HG03175 (cell line): Measurements from ENCODE around the gene CD209.
"Not testable (repeated sequence)": the region's sequence is repeated elsewhere in the genome, so short reads cannot be mapped to it uniquely, and the experiment has no call there.

Source experiments
- ATAC-seq: cut with Tn5 transposase; IDR thresholded peaks from one replicate; pipeline ENCODE4 v1.9.1; 2021; ENCODE audit warnings: mild to moderate bottlenecking, moderate library complexity; ENCODE audit not compliant: unreplicated experiment

Gene CD209, protein sequence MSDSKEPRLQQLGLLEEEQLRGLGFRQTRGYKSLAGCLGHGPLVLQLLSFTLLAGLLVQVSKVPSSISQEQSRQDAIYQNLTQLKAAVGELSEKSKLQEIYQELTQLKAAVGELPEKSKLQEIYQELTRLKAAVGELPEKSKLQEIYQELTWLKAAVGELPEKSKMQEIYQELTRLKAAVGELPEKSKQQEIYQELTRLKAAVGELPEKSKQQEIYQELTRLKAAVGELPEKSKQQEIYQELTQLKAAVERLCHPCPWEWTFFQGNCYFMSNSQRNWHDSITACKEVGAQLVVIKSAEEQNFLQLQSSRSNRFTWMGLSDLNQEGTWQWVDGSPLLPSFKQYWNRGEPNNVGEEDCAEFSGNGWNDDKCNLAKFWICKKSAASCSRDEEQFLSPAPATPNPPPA

DNA sequence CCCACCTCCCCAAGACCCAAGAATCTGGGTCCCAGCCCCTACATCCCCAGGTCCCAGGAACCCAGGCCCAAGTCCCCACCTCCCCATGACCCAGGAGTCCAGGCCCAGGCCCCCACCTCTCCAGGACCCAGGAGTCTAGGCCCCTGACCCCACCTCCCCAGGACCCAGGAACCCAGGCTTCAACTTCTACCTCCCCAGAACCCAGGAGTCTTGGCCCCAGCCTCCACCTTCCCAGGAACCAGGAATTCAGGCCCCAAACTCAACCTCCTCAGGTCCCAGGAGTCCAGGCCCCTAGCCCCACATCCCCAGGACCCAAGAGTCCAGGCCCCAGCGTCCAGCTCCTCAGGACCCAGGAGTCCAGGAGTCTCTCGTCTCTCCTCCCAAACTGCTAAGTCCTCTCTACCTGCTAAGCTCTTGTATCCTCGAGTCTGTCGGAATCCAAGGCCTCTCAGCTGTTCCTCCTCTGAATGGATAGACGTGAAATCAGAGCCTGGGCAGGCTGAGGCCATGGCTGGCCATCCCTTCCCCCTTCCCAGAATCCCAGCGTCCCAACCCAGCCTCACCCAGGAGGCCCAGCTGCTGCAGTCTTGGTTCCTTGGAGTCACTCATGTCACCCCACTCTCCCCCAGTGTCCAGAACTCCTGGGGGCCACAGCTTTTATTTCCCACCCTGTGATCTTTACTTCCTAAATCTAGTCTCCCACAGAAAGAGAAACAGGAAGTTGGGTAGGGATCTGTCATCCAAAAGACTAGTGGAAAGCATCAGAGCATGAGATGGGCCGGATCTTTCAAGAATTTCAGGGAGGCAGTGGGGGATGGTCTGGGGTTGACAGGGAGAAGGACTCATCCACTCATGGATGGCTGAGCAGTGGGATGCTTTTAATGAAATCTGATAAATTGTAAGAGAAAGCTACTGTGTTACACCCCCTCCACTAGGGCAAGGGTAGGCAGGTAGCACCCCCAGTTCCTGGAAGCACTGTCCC, at the start of gene CD209:
Gene CD209, minus strand, starts transcription at position 632 of the 982 bp plus-strand sequence. Its CDS starts 23 bp downstream, at position 609.
- ATAC-seq: no peak

DNA sequence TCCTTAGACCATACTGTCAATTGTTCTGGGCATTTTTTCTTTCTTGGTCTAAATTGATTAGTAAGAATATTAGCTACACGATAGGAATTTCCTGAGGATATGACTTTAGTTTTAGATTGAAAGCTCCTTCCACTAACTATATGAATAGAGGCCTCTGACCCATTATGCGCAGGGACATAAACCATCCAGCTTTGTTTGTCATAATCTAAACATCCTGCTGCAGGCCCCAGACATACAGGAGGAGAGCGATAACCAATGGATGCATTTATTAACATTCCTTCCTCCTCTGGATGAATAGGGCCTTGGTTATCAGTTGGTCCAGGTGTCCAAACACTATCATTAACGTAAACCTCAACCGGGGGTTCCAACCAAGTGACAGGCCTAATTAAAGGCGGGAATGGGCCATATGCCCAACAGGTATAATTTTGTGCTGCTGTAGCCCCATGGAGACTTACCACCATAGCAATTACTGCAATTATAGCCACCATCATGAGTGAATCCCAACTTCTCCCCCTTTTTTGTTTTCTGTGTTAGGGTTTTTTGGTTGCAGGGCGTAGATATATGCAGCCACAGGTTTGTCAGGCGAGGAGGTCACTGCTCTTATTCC, 48.3 kb upstream of the CD209 start:
- ATAC-seq: no peak

DNA sequence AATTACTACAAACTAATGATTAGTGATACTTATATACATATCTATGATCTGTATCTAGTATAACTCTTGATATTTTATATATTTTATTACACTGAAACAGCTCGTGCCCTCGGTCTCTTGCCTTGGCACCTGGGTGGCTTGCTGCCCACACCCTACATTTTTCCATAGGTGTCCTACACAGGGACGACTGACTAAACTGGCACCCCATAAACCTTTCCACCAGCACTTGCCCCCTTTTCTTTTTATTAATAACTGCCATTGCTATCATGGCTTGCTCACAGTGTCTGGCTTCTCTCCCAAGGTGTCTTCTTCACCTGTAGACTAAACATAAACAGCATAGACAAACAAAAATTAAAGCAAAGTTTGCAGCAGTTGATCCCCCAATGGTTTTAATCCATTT, 46.2 kb upstream of the CD209 start:
- no peak for ATAC-seq

DNA sequence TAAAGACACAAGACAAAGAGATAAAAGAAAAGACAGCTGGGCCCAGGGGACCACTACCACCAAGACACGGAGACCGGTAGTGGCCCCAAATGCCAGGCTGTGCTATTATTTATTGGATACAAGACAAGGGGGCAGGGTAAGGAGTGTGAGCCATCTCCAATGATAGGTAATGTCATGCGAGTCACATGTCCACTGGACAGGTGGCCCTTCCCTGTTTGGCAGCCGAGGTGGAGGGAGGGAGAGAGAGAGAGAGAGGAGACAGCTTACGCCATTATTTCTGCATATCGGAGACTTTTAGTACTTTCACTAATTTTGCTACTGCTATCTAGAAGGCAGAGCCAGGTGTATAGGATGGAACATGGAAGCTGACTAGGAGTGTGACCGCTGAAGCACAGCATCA, 45.4 kb upstream of the CD209 start:
- ATAC-seq: not testable (repeated sequence)

DNA sequence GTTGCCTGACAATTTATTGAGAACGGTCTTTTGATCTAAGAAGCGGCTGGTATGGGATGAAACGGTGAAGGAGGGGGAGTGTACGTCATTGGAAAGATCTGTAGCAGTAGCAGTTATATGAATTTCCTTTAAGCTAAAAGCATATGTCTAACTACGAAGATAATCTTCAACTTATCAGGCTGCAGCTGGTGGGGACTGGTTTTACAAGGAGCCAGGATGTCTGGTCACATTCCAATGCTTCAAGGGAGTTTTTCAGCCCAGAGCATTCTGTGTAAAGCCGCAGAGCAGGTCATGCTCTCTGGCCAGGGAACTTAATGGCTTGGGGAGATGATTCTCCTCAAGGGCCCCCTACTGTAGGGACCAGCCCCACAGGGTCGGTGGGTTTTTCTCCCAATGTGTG, 44.9 kb upstream of the CD209 start:
- no peak for ATAC-seq

DNA sequence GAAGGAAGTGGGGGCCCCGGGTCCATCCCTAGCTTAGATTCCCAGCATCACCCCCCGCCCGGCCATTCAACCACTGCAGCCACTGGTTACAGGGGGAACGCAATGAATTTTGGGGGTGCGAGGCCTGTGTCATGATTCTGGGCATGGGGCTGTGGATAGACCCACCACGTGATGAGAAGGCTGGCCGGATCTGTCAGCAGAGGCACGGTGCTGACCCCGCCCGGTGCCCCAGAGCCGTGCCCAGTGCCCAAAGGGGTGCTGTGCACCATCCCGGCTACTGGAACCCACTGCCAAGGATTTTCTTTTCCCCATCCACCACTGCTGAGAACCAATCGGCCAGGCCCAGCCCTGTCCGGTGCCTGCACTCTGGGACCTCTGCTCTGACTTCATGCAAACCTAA, 43.1 kb upstream of the CD209 start:
- no peak for ATAC-seq

DNA sequence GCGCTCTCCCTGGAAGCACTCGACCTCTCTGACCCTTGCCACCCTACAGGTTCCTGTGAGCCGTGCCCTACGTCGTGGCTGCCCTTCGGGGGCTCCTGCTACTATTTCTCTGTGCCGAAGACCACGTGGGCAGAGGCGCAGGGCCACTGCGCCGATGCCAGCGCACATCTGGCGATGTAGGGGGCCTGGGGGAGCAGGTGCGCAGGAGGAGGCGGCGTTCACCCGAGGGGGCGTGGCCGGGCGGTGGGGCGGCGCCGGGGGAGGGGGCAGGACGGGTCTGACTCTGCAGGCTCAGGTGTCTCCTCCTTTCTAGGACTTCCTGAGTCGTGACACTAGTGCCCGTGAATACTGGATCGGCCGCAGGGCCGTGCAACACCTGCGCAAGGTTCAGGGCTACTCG, 42.1 kb upstream of the CD209 start:
- no peak for ATAC-seq

DNA sequence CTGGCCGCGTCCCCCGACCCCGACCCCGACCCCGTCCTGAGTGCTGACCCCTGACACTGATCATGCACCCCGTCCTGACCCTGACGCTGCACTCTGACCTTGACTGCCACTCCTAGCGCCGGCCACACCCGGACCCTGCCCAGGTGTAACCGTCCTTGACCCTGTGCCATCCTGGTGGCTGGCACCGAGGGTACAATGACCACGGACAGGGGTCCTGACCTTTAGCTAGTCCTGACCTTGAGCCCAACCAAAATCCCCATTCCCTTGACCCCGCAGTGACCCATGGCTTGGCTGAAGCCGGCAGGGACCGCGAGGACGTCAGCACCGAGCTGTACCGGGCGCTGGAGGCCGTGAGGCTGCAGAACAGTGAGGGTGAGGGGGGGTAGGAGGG, 41.6 kb upstream of the CD209 start:
- no peak for ATAC-seq

DNA sequence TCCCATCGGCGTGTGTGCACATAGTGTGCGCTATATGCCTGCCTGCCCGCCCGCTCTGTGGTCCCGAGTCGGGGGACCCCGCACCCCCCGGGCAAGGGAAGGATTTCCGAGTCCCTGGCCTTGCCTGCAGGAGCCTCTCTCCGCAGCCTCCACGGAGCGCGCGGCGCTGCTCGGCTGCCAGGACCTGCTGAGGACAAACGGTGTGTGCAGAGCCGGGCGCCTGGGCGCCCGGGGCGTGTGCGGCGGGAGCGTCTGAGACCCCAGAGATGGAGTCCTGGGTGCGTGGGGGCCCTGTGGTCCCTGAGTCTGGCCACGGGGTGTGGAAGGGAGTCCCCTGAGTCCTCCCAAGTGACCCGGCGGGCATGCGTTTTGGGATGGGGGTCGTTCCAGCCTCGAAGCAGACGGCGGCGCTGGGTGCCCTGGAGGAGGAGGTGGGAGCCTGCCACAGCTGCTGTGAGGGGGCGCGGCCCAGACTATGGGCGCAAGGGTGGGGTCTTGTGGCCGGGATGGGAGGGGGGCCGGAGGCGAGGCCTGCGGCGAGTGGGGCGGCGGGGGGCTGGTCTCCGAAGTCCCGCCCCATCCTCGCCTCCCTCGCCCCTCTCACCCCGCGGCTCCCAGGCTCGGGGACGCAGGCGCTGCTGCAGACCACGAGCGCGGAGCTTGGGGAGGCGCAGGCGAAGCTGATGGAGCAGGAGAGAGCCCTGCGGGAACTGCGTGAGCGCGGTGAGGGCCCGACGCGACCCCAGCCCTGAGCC, 41.0 kb upstream of the CD209 start:
- ATAC-seq: no peak

DNA sequence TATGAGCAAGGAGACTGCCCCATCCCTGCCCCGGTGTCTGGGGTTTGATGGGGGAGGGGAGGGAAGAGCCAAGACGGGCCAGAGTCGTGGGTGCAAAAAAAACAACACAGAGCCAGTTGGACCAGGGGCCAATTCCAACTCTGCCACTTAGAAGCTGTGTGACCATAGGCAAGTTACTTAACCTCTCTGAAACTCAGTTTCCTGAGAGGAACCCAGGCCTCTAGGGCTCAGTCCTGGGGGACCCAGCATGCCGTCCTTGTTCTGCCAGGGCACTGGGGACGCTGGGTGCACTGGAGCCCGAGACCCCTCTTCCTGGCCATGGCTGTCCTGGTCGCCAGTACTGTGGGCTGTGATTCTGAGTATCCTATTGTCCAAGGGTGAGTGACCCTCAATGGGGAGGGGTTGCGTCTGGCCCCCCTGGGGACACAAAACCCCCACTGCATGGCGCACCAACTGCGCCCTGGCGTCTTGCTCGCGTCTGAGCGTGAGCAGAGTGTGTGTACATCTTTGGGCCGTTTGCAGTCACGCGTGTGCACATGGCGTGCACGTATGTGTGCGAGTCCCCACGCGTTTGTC, 40.4 kb upstream of the CD209 start:
- no peak for ATAC-seq

DNA sequence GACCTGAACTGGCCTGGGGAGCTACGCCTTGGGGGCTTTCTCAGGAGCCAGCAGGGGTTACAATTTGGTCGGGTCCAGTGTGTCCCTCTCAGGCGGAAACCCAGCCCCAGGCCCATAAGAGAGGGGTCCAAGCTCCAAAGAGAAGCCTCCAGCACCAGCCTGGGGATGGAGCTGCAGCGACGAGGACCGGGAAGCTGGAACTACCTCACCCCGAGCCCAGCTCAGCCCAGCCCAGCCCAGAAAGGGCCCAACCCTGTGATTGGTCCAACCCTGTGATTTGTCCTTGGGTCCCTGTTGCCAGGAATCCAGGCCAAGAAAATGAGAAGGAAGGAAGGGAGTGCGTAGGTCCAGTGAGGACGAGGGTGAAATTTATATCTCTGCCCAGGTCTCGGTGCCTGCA, 39.8 kb upstream of the CD209 start:
- no peak for ATAC-seq

DNA sequence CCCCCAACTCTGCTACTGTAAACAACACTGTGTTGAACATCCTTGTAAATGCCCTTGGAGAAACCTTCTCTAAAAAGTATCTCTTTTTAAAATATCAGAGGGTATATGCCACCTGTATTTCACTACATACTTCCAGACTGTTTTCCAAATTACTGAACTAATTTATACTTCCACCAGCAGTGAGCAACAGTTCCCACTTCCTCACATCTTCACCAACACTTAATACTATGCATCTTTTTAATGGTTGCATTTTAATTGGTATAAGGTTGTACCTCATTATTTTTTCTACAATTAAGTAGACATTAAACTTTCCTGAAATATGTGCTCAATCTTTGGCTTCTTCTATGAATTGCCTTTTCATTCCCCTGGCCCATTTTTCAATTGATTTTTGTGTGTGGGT, 37.5 kb upstream of the CD209 start:
- ATAC-seq: no peak

DNA sequence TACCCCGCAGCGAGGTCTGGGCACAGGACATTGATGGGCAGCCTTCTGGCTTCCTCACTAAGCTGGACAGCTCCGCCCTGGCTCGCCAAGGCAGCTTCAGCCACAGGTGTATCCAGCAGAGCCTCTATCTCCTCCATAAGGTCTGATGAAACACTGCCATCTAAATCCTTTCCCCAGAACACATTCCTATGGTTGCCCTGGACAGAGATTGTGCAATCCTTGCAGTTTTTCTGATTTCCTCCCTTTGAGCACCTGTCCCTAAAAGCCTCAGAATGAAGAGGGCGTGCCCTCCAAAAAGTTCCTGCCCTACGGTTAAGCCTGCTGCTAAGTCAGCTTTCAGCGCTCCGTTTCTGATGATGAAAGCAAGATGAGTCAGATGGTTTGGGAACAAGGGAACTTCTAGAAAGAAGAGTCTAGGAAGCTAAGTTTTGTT, 36.7 kb upstream of the CD209 start:
- no peak for ATAC-seq

DNA sequence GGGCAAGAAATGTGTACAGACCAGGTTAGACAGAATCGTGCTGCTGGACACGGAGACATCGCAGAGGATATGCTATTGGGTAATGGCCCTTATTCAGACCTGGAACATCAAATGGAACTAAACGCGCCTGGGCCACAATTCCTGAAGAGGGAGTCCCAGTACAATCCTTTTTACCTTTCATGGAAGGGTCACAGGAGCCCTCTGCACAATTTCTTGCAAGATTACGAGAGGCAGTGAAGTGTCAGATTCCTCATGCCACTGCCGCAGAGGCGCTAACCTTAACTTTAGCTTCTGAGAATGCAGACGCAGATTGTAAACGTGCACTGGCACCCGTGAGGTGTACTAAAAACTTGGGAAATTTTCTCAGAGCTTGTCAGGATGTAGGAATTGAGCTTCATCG, 33.8 kb upstream of the CD209 start:
- no peak for ATAC-seq

DNA sequence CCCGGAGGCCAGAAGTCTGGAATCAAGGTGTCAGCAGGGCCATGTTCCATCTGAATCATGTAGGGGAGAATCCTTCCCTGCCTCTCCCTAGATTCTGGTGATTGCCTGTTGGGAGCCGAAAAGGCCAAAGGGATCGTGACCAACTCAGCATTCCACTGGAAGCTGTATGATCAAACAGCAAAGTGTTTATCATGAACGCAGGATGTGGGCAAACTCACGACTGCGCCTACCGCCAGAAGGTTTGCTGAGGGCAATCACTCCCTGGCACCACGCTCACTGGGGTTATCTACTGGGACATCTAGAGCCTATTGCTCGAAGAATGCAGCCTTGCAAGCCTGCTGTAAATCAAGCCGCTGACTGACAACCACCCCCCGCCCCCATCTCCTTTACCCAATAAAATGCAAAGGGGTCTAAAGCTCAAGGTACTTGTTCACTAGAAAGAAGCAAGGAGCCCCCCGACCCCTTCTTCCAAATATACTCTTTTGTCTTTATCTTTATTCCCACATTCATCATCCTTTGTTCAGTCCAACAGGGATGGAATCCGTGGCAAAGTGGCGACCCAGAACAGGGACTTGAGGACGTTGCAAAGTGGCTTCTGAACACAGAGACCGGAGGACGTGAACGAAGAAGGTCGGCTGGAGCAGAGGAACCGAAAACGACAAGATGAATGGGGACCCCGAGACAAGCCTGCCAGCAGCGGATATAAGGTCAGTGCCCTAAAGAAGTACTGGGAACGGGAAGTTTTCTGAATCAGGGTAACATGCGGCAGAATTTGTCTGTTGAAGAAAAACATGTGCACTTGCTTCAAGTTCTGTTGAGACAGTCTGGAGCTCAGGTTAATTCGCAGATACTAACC, 32.5 kb upstream of the CD209 start:
- no peak for ATAC-seq

DNA sequence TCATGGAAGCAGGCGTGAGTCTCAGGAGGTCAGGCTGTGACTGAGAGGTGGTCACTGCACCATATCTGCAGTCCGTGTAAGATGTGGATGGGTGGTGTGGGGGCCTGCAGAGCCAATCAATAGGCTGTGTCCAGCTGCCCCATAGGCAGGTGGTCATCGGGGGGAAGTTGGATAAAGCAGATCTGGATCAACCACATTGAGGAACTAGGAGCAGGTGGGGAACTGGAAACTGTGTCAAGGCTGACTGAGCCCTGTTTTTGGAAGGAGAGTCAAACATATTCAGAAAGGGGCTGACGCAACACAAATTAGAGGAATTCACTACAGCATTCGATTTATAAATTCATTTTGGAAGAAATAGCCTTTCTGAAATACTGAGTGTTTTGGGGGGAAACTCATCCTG, 30.7 kb upstream of the CD209 start:
- no peak for ATAC-seq

DNA sequence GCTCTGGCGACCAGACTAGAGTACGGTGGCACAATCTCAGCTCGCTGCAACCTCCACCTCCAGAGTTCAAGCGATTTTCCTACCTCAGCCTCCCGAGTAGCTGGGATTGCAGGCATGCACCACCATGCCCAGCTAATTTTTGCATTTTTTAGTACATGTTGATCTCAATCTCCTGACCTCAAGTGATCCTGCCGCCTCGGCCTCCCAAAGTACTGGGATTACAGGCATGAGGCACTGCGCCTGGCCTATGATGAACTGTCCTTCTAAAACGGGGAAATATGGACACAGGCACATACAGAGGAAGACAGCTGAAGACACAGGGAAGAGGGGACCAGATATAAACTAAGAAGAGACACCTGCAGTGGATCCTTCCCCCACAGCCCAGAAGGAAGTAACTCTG, 28.4 kb upstream of the CD209 start:
- no peak for ATAC-seq

DNA sequence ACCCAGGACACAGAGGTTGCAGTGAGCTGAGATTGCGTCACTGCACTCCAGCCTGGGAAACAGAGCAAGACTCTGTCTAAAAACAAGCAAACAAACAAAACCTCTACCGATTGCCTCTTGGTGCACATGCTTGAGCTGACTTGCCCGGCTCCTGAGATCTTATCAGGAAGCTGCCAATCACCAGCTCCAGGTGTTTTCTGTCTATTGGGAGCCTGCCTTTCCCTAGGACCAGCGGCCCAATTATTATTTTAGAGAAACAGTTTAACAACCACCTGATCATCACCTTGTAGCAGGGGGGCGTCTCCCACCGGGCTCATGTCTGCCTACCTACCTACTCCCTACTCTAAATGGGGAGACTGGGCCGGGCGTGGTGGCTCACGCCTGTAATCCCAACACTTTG, 26.5 kb upstream of the CD209 start:
- ATAC-seq: no peak

DNA sequence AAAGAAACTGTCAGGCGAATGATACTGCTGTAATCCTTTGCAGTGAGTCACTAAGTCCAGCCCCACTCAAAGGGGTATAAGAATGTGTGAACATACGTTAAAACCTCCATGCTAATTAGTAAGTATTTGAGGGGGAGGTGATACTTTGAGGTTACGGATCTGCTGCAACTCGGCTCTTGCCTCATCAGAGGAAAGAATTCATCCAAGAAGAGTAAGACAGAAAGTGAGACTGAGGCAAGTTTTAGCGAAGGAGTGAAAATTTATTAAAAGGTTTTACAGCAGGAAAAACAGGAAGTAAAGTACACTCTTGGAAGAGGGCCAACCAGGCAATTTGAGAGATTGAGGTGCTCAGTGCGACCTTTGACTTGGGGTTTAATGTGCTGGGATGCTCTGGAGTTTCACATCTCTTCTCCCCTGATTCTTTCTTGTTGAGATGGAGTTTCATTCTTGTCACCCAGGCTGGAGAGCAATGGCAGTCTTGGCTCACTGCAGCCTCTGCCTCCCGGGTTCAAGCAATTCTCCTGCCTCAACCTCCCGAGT, 25.5 kb upstream of the CD209 start:
- peak; percentile 73 for ATAC-seq
